Measurements from ENCODE around the gene TRIM26. TPM values are rescaled to one million over a fixed set of nuclear protein-coding genes. Genes with fewer than 3 reads are reported as not detected.

Gene TRIM26
- total and polyA plus RNA-seq, 2 donors (not counting 1 experiment from before 2014, with no cell fraction given) = 49.5 to 73.2 TPM

GRCh38 chr6:30149234-30149633 lies 64.0 kb downstream of the TRIM26 start:
- Mint-ChIP-seq H3K27ac (no peak overlapping the region), H3K4me1 (no peaks in the 10 kb centered on the region), H3K27me3 (peaks cover 52% of the 10 kb centered on the region), H3K4me3 (no peak overlapping the region), H3K9me3 (ENCODE audit: insufficient read depth) (no peaks in the 10 kb centered on the region)
- no peak overlapping the region for H2AFZ ChIP-seq (ENCODE audit: insufficient read depth, low read depth, low read length, poor library complexity, severe bottlenecking)
- no peak overlapping the region for H3K9ac ChIP-seq (ENCODE audit: low read length)
- WGBS (ENCODE audit: insufficient coverage) = no CpG with 5 or more reads among the region's 3 CpGs
- no peak overlapping the region for H3K4me3 ChIP-seq (ENCODE audit: control extremely low read depth in 1 of 5, extremely low read depth in 1 of 5, insufficient read depth in 1 of 5, low read depth in 2 of 5, low read length in 4 of 5)
- H3K4me1 ChIP-seq (ENCODE audit: control insufficient read depth in 2 of 2, insufficient read depth in 2 of 2, low read length in 2 of 2) = no peaks in the 10 kb centered on the region
- ChIA-PET POLR2A (interaction anchor here (0.5 kb wide), 1 partner anchor 8 kb away, joined by 4 read pairs; no protein-coding TSS in a partner anchor), CTCF (no interaction called here)
- TF ChIP-seq EZH2 (IDR thresholded peaks at IDR 0.05; ENCODE audit: borderline replicate concordance, insufficient read depth, low read depth, low read length, poor library complexity, severe bottlenecking) (no peak), CTCF (IDR thresholded peaks at IDR 0.05) (no peak)
- H4K20me1 ChIP-seq (ENCODE audit: control insufficient read depth, insufficient read depth, low read length, poor library complexity, severe bottlenecking) = no peaks in the 10 kb centered on the region
- H3K9me3 ChIP-seq (ENCODE audit: control extremely low read depth in 1 of 3, control insufficient read depth in 2 of 3, insufficient read depth in 1 of 3, low read length in 2 of 3) = no peaks in the 10 kb centered on the region
- H3K4me2 ChIP-seq (replicated peaks; ENCODE audit: low read depth, low read length, poor library complexity, severe bottlenecking) = no peak overlapping the region
- intact Hi-C loops (cut with micrococcal nuclease) = no loop called here
- DNase-seq (no peak), ATAC-seq (ENCODE audit: low read depth) (no peak)
- peaks cover 0 to 35% (median 6%) of the 10 kb centered on the region in 4 experiments for H3K27me3 ChIP-seq (replicated peaks in 1 of 4; ENCODE audit: control extremely low read depth in 1 of 4, control insufficient read depth in 3 of 4, insufficient read depth in 4 of 4, low read length in 3 of 4)
- no peaks in the 10 kb centered on the region for H3K79me2 ChIP-seq (ENCODE audit: control insufficient read depth, insufficient read depth, low read length)
- no peaks in the 10 kb centered on the region for H3K36me3 ChIP-seq (replicated peaks in 1 of 2; ENCODE audit: control extremely low read depth in 1 of 2, control insufficient read depth in 1 of 2, extremely low read depth in 1 of 2, insufficient read depth in 2 of 2, low read length in 1 of 2)
- no peak overlapping the region for H3K27ac ChIP-seq (ENCODE audit: low read length in 2 of 2)

GRCh38 chr6:30147096-30147495 lies 66.1 kb downstream of the TRIM26 start:
- no peak for DNase-seq
- Mint-ChIP-seq H3K9me3 (ENCODE audit: insufficient read depth) (no peaks in the 10 kb centered on the region), H3K4me1 (no peaks in the 10 kb centered on the region), H3K4me3 (no peak overlapping the region), H3K27ac (no peak overlapping the region), H3K27me3 (peaks cover 44% of the 10 kb centered on the region)
- intact Hi-C loops (cut with micrococcal nuclease) = no loop called here
- H2AFZ ChIP-seq (ENCODE audit: insufficient read depth, low read depth, low read length, poor library complexity, severe bottlenecking) = no peak overlapping the region
- H3K4me1 ChIP-seq (ENCODE audit: control insufficient read depth in 2 of 2, insufficient read depth in 2 of 2, low read length in 2 of 2) = no peaks in the 10 kb centered on the region
- no peak overlapping the region for H3K4me3 ChIP-seq (ENCODE audit: control extremely low read depth in 1 of 5, extremely low read depth in 1 of 5, insufficient read depth in 1 of 5, low read depth in 2 of 5, low read length in 4 of 5)
- no peak for ATAC-seq (ENCODE audit: low read depth)
- H3K79me2 ChIP-seq (ENCODE audit: control insufficient read depth, insufficient read depth, low read length) = no peaks in the 10 kb centered on the region
- TF ChIP-seq EZH2 (IDR thresholded peaks at IDR 0.05; ENCODE audit: borderline replicate concordance, insufficient read depth, low read depth, low read length, poor library complexity, severe bottlenecking) (no peak), CTCF (IDR thresholded peaks at IDR 0.05) (no peak)
- no peaks in the 10 kb centered on the region for H3K9me3 ChIP-seq (ENCODE audit: control extremely low read depth in 1 of 3, control insufficient read depth in 2 of 3, insufficient read depth in 1 of 3, low read length in 2 of 3)
- POLR2A ChIA-PET = no interaction called here
- H3K27me3 ChIP-seq (replicated peaks in 1 of 4; ENCODE audit: control extremely low read depth in 1 of 4, control insufficient read depth in 3 of 4, insufficient read depth in 4 of 4, low read length in 3 of 4) = peaks cover 0 to 33% (median 8%) of the 10 kb centered on the region in 4 experiments
- H3K36me3 ChIP-seq (replicated peaks in 1 of 2; ENCODE audit: control extremely low read depth in 1 of 2, control insufficient read depth in 1 of 2, extremely low read depth in 1 of 2, insufficient read depth in 2 of 2, low read length in 1 of 2) = no peaks in the 10 kb centered on the region
- WGBS (ENCODE audit: insufficient coverage) = 93% methylated on average over 3 of the region's 3 CpGs
- CTCF ChIA-PET = interaction anchor here (1.0 to 1.1 kb wide), 2 partner anchors 45 to 98 kb away, joined by 3 read pairs; no protein-coding TSS in a partner anchor
- H3K27ac ChIP-seq (ENCODE audit: low read length in 2 of 2) = no peak overlapping the region
- no peak overlapping the region for H3K4me2 ChIP-seq (replicated peaks; ENCODE audit: low read depth, low read length, poor library complexity, severe bottlenecking)
- no peak overlapping the region for H3K9ac ChIP-seq (ENCODE audit: low read length)
- H4K20me1 ChIP-seq (ENCODE audit: control insufficient read depth, insufficient read depth, low read length, poor library complexity, severe bottlenecking) = no peaks in the 10 kb centered on the region

All from B cell (primary cell).